Measurements from ENCODE around the gene LRRC42. TPM values are rescaled to one million over a fixed set of nuclear protein-coding genes. Genes with fewer than 3 reads are reported as not detected.

LRRC42 gene
- total and polyA plus RNA-seq, 4 donors, result 9.8 to 14.8 (median 10.9) TPM

- Histone ChIP-seq H3K9ac (ENCODE audit: low read depth in 1 of 2, low read length in 2 of 2) (no peak overlapping the region), H3K27me3 (ENCODE audit: control insufficient read depth in 4 of 4, insufficient read depth in 4 of 4, low read length in 3 of 4) (no peaks in the 10 kb centered on the region), H3K27ac (ENCODE audit: low read depth in 1 of 2, low read length in 2 of 2) (no peak overlapping the region), H3K36me3 (ENCODE audit: control insufficient read depth in 4 of 4, insufficient read depth in 3 of 4, low read depth in 1 of 4, low read length in 3 of 4) (peaks cover 12 to 21% (median 18%) of the 10 kb centered on the region in 4 donors), H3K4me3 (ENCODE audit: low read depth in 1 of 3, low read length in 3 of 3) (no peak overlapping the region), H3K4me1 (ENCODE audit: control insufficient read depth in 4 of 4, insufficient read depth in 4 of 4, low read length in 3 of 4) (peaks cover 7 to 42% (median 28%) of the 10 kb centered on the region in 4 donors), H3K9me3 (ENCODE audit: control insufficient read depth in 4 of 4, low read length in 3 of 4) (no peaks in the 10 kb centered on the region)
- DNase-seq (ENCODE audit: low spot score), result no peak
- TF ChIP-seq NR2F2 (IDR thresholded peaks at IDR 0.05) (no peak), ATF3 (IDR thresholded peaks at IDR 0.05) (no peak)
- 88% methylated on average over 4 of the region's 4 CpGs for WGBS
Measured at GRCh38 chr1:53963460-53963859, 17.3 kb downstream of the LRRC42 start.

- 92% methylated on average over 5 of the region's 5 CpGs for WGBS
- DNase-seq (ENCODE audit: low spot score), result no peak
- no peaks in the 10 kb centered on the region for H3K9me3 ChIP-seq (ENCODE audit: control insufficient read depth in 4 of 4, low read length in 3 of 4)
- no peak overlapping the region for H3K27ac ChIP-seq (ENCODE audit: low read depth in 1 of 2, low read length in 2 of 2)
- peaks cover 12 to 22% (median 17%) of the 10 kb centered on the region in 4 donors for H3K36me3 ChIP-seq (ENCODE audit: control insufficient read depth in 4 of 4, insufficient read depth in 3 of 4, low read depth in 1 of 4, low read length in 3 of 4)
- no peak overlapping the region for H3K4me3 ChIP-seq (ENCODE audit: low read depth in 1 of 3, low read length in 3 of 3)
- no peak overlapping the region for H3K9ac ChIP-seq (ENCODE audit: low read depth in 1 of 2, low read length in 2 of 2)
- H3K4me1 ChIP-seq (ENCODE audit: control insufficient read depth in 4 of 4, insufficient read depth in 4 of 4, low read length in 3 of 4), result peaks cover 7 to 44% (median 28%) of the 10 kb centered on the region in 4 donors
- no peaks in the 10 kb centered on the region for H3K27me3 ChIP-seq (ENCODE audit: control insufficient read depth in 4 of 4, insufficient read depth in 4 of 4, low read length in 3 of 4)
- TF ChIP-seq NR2F2 (IDR thresholded peaks at IDR 0.05), result no peak
- TF ChIP-seq HNF4A (conservative IDR thresholded peaks at IDR 0.05), result no peak
- TF ChIP-seq REST (IDR thresholded peaks at IDR 0.05), result no peak
- no peak for TF ChIP-seq RAD21 (IDR thresholded peaks at IDR 0.05)
- no peak for TF ChIP-seq MAX (IDR thresholded peaks at IDR 0.05)
- no peak for TF ChIP-seq GABPA (IDR thresholded peaks at IDR 0.05 in 1 of 2, conservative IDR thresholded peaks at IDR 0.05 in 1 of 2)
- no peak for TF ChIP-seq HNF4G (IDR thresholded peaks at IDR 0.05)
- TF ChIP-seq SP1 (IDR thresholded peaks at IDR 0.05), result no peak
- TF ChIP-seq FOXA2 (IDR thresholded peaks at IDR 0.05), result no peak
- TF ChIP-seq EGR1 (IDR thresholded peaks at IDR 0.05; ENCODE audit: low read depth in 2 of 2), result no peak
- TF ChIP-seq RXRA (IDR thresholded peaks at IDR 0.05), result no peak
Measured at GRCh38 chr1:53964109-53964508, 18.0 kb downstream of the LRRC42 start.

GRCh38 chr1:53966794-53967193, 20.6 kb downstream of the LRRC42 start:
- WGBS, result 34% methylated on average over 3 of the region's 3 CpGs
- Histone ChIP-seq H3K27ac (ENCODE audit: low read depth in 1 of 2, low read length in 2 of 2) (peak overlapping the region; percentile 6 to 19), H3K27me3 (ENCODE audit: control insufficient read depth in 4 of 4, insufficient read depth in 4 of 4, low read length in 3 of 4) (no peaks in the 10 kb centered on the region), H3K36me3 (ENCODE audit: control insufficient read depth in 4 of 4, insufficient read depth in 3 of 4, low read depth in 1 of 4, low read length in 3 of 4) (peaks cover 9 to 20% (median 15%) of the 10 kb centered on the region in 4 donors), H3K9ac (ENCODE audit: low read depth in 1 of 2, low read length in 2 of 2) (no peak overlapping the region), H3K4me1 (ENCODE audit: control insufficient read depth in 4 of 4, insufficient read depth in 4 of 4, low read length in 3 of 4) (peaks cover 7 to 29% (median 23%) of the 10 kb centered on the region in 4 donors), H3K4me3 (ENCODE audit: low read depth in 1 of 3, low read length in 3 of 3) (no peak overlapping the region), H3K9me3 (ENCODE audit: control insufficient read depth in 4 of 4, low read length in 3 of 4) (no peaks in the 10 kb centered on the region)
- DNase-seq (ENCODE audit: low spot score), result no peak
- TF ChIP-seq MAX (IDR thresholded peaks at IDR 0.05) (peak; percentile 45), ZBTB33 (IDR thresholded peaks at IDR 0.05) (peak; percentile 63), EGR1 (IDR thresholded peaks at IDR 0.05; ENCODE audit: low read depth in 2 of 2) (peak; percentile 78 to 87), HNF4A (conservative IDR thresholded peaks at IDR 0.05) (peak; percentile 70 to 83), YY1 (IDR thresholded peaks at IDR 0.05) (peak; percentile 90), JUND (IDR thresholded peaks at IDR 0.05) (peak in 1 of 2 donors; percentile 62), CTCF (IDR thresholded peaks at IDR 0.05; ENCODE audit: low read depth, low read length, missing input control) (no peak), GABPA (IDR thresholded peaks at IDR 0.05 in 1 of 2, conservative IDR thresholded peaks at IDR 0.05 in 1 of 2) (peak in 1 of 2 donors; percentile 47), FOXA1 (IDR thresholded peaks at IDR 0.05) (peak; percentile 52)
